Uterus (tissue), 2 donors: ENCODE measurements around the gene KISS1R.

Experiments
- CTCF ChIP-seq, 4 experiments: fragments of 200-600 bp in 2 of 4; fragments of 450-650 bp in 2 of 4; sonication (generic) in 2 of 4; IDR thresholded peaks; one replicate each; pipeline ENCODE4 v1.5.1; 2016 to 2019; ENCODE audit warnings: antibody characterized with exemption in 4 of 4, mild to moderate bottlenecking in 2 of 4, moderate library complexity in 1 of 4
- POLR2A ChIP-seq, 2 donors: fragments of 450-650 bp; IDR thresholded peaks; one replicate each; pipeline ENCODE4 v1.6.1; 2016; ENCODE audit warnings: antibody characterized with exemption in 2 of 2, mild to moderate bottlenecking in 1 of 2, moderate library complexity in 1 of 2

DNA sequence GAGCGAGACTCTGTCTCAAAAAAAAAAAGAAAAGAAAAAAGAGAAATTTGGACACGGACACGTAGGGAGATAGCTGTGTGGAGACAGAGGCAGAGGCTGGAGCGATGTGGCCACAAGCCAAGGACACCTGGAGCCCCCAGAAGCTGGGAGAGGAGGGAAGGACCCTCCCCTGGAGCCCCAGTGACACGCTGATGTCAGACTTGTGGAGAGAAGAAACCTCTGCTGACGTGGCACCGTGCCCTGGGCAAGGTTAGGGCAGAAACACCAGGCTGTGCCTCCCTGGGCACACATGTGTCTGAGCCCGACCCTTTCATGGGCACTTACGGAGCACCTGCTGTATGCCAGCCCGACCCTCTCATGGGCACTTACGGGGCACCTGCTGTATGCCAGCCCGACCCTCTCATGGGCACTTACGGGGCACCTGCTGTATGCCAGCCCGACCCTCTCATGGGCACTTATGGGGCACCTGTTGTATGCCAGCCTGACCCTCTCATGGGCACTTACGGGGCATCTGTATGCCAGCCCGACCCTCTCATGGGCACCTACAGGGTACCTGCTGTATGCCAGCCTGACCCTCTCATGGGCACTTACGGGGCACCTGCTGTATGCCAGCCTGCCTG lies 26.5 kb downstream of the KISS1R start:
- no peak for TF ChIP-seq POLR2A (IDR thresholded peaks at IDR 0.05)
- no peak for TF ChIP-seq CTCF (IDR thresholded peaks at IDR 0.05)
